Ishikawa (cell line): ENCODE results near the gene SST.

ENCODE experiments used
- CEBPB ChIP-seq: IDR thresholded peaks from 2 replicates; pipeline ENCODE4 v1.6.1; 2012
- CREB1 ChIP-seq: IDR thresholded peaks from 2 replicates; pipeline ENCODE4 v1.6.1; 2012; ENCODE audit warnings: low read depth
- EGR1 ChIP-seq: IDR thresholded peaks from 2 replicates; pipeline ENCODE4 v1.6.1; 2012
- EP300 ChIP-seq: IDR thresholded peaks from 2 replicates; pipeline ENCODE4 v1.6.1; 2012; ENCODE audit warnings: borderline replicate concordance
- NFIC ChIP-seq: IDR thresholded peaks from 2 replicates; pipeline ENCODE4 v1.6.1; 2012
- RAD21 ChIP-seq: IDR thresholded peaks from 2 replicates; pipeline ENCODE4 v1.6.1; 2012; ENCODE audit warnings: low read depth
- TAF1 ChIP-seq: IDR thresholded peaks from 2 replicates; pipeline ENCODE4 v1.6.1; 2012; ENCODE audit warnings: low read depth, mild to moderate bottlenecking
- TEAD4 ChIP-seq: IDR thresholded peaks from 2 replicates; pipeline ENCODE4 v1.6.1; 2012
- ZBTB7A ChIP-seq: IDR thresholded peaks from 2 replicates; pipeline ENCODE4 v1.6.1; 2012; ENCODE audit warnings: low read depth
- TF ChIP-seq, protein P1 (sequence below): IDR thresholded peaks from 2 replicates; pipeline ENCODE4 v1.6.1; 2012
- TF ChIP-seq, protein P2 (sequence below): IDR thresholded peaks from 2 replicates; pipeline ENCODE4 v1.6.1; 2012; ENCODE audit warnings: low read depth, mild to moderate bottlenecking
- TF ChIP-seq, protein P3 (sequence below): IDR thresholded peaks from 2 replicates; pipeline ENCODE4 v1.6.1; 2012

DNA sequence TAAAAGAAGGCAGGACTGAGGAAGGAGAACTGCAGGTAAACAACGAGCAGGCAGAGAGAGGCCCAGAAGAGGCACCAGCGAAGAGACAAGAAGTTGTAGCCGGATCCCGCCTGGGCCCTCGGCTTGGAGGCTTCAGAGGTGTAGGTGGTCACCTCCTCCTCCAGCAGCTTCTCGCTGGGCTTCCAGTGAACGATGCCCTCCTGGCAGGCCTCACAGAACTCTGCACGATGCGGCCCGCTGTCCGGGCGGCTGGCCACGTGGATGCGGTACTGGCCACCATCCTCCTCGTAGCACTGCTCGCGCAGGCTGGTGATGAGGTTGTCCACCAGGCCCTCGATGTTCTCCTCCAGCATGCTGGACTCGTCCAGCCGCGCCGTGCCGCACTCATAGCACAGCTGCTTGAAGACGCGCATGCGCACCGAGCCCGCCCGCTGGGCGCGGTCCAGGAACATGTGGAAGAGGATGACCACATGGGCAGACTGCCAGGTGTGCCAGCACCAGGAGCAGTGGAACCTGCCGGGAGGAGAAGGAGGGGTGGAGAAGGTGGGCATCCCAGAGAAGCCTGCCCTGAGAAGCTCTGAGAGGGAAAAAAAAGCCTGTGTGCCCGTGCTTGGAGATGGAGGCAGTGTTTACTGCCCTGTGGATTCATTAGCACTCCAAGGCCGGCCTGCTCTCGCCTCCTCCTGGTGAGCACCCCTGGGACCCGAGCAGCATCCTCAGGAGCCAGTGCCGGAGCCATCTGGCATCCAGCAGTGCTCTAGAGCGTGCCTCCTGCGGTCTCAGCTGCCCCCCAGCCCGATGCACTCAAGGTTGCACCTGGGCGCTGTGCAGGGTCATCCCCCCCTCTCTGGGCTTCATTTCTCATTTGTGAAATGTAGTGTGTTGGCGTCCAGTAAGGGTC lies 28.6 kb upstream of the SST start:
- TF ChIP-seq EP300 (no peak), ZBTB7A (no peak), RAD21 (no peak), CREB1 (no peak), EGR1 (no peak), CEBPB (no peak), TAF1 (no peak), NFIC (no peak), TEAD4 (no peak)
- TF ChIP-seq, protein P1, sequence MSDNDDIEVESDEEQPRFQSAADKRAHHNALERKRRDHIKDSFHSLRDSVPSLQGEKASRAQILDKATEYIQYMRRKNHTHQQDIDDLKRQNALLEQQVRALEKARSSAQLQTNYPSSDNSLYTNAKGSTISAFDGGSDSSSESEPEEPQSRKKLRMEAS = no peak
- TF ChIP-seq, protein P2, sequence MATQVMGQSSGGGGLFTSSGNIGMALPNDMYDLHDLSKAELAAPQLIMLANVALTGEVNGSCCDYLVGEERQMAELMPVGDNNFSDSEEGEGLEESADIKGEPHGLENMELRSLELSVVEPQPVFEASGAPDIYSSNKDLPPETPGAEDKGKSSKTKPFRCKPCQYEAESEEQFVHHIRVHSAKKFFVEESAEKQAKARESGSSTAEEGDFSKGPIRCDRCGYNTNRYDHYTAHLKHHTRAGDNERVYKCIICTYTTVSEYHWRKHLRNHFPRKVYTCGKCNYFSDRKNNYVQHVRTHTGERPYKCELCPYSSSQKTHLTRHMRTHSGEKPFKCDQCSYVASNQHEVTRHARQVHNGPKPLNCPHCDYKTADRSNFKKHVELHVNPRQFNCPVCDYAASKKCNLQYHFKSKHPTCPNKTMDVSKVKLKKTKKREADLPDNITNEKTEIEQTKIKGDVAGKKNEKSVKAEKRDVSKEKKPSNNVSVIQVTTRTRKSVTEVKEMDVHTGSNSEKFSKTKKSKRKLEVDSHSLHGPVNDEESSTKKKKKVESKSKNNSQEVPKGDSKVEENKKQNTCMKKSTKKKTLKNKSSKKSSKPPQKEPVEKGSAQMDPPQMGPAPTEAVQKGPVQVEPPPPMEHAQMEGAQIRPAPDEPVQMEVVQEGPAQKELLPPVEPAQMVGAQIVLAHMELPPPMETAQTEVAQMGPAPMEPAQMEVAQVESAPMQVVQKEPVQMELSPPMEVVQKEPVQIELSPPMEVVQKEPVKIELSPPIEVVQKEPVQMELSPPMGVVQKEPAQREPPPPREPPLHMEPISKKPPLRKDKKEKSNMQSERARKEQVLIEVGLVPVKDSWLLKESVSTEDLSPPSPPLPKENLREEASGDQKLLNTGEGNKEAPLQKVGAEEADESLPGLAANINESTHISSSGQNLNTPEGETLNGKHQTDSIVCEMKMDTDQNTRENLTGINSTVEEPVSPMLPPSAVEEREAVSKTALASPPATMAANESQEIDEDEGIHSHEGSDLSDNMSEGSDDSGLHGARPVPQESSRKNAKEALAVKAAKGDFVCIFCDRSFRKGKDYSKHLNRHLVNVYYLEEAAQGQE = no peak
- TF ChIP-seq, protein P3, sequence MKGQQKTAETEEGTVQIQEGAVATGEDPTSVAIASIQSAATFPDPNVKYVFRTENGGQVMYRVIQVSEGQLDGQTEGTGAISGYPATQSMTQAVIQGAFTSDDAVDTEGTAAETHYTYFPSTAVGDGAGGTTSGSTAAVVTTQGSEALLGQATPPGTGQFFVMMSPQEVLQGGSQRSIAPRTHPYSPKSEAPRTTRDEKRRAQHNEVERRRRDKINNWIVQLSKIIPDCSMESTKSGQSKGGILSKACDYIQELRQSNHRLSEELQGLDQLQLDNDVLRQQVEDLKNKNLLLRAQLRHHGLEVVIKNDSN = no peak
